Measurements from ENCODE around the gene SPRY2.

GRCh38 chr13:80362481-80362880 lies 21.6 kb upstream of the SPRY2 start:
- TF ChIP-seq CTCF (IDR thresholded peaks at IDR 0.05; ENCODE audit: poor library complexity, severe bottlenecking) (no peak), REST (IDR thresholded peaks at IDR 0.05; ENCODE audit: borderline replicate concordance) (no peak), RAD21 (conservative IDR thresholded peaks at IDR 0.05) (no peak), POLR2AphosphoS5 (IDR thresholded peaks at IDR 0.05) (no peak)
